ENCODE data around the gene KIAA0232. TPM values are rescaled to one million over a fixed set of nuclear protein-coding genes. Genes with fewer than 3 reads are reported as not detected.

Gene KIAA0232
- polyA plus RNA-seq, 10 donors, result 19.3 to 21.9 (median 21.2) TPM

- DNase-seq, result no peak
These were observed 64.7 kb downstream of the KIAA0232 start for GRCh38 chr4:6847178-6847577.

- no peak for DNase-seq
These were observed 66.3 kb downstream of the KIAA0232 start for GRCh38 chr4:6848717-6849305.

GRCh38 chr4:6849691-6850090, 67.2 kb downstream of the KIAA0232 start:
- DNase-seq, result no peak

- no peak for DNase-seq
These were observed 68.9 kb downstream of the KIAA0232 start for GRCh38 chr4:6851431-6851830.

GRCh38 chr4:6851962-6852361, 69.4 kb downstream of the KIAA0232 start:
- no peak for DNase-seq

- DNase-seq, result no peak
These were observed 70.1 kb downstream of the KIAA0232 start for GRCh38 chr4:6852582-6852981.

- DNase-seq, result no peak
These were observed 71.7 kb downstream of the KIAA0232 start for GRCh38 chr4:6854098-6854744.

- DNase-seq, result peak; percentile 22 to 37 (median 23)
These were observed 73.3 kb downstream of the KIAA0232 start for GRCh38 chr4:6855692-6856297.

GRCh38 chr4:6856391-6856790, 73.9 kb downstream of the KIAA0232 start:
- DNase-seq, result peak in 1 of 3 donors; percentile 34

GRCh38 chr4:6857009-6857882, 74.7 kb downstream of the KIAA0232 start:
- DNase-seq, result no peak

- no peak for DNase-seq
These were observed 76.5 kb downstream of the KIAA0232 start for GRCh38 chr4:6858997-6859396.

- no peak for DNase-seq
These were observed 77.0 kb downstream of the KIAA0232 start for GRCh38 chr4:6859543-6859942.

GRCh38 chr4:6868386-6868785, 85.9 kb downstream of the KIAA0232 start:
- DNase-seq, result no peak

- no peak for DNase-seq
These were observed 87.4 kb downstream of the KIAA0232 start for GRCh38 chr4:6869944-6870343.

GRCh38 chr4:6873291-6873690, 90.8 kb downstream of the KIAA0232 start:
- DNase-seq, result no peak

GRCh38 chr4:6873792-6874461, 91.4 kb downstream of the KIAA0232 start:
- DNase-seq, result peak; percentile 37 to 73 (median 58)

GRCh38 chr4:6874981-6875380, 92.5 kb downstream of the KIAA0232 start:
- no peak for DNase-seq

GRCh38 chr4:6875431-6875831, 92.9 kb downstream of the KIAA0232 start:
- DNase-seq, result peak; percentile 32 to 69 (median 33)

- DNase-seq, result no peak
These were observed 93.9 kb downstream of the KIAA0232 start for GRCh38 chr4:6876440-6876839.

- DNase-seq, result no peak
These were observed 94.5 kb downstream of the KIAA0232 start for GRCh38 chr4:6877067-6877466.

- no peak for DNase-seq
These were observed 96.0 kb downstream of the KIAA0232 start for GRCh38 chr4:6878451-6879059.

Data from muscle of back (tissue), 11 donors.